ENCODE measurements around the gene HBEGF.

HBEGF gene

GRCh38 chr5:140309706-140310249, 36.6 kb downstream of the HBEGF start:
- no peak overlapping the region for H3K4me3 ChIP-seq (ENCODE audit: low read depth, low read length)
- no peak overlapping the region for H3K27ac ChIP-seq
- DNase-seq, result no peak
- TF ChIP-seq CTCF (IDR thresholded peaks at IDR 0.05; ENCODE audit: low read depth, low read length), result no peak
- no peaks in the 10 kb centered on the region for H3K36me3 ChIP-seq
- H3K27me3 ChIP-seq (ENCODE audit: insufficient read depth, low read depth, severe bottlenecking), result no peaks in the 10 kb centered on the region
- H3K9me3 ChIP-seq (ENCODE audit: severe bottlenecking), result no peaks in the 10 kb centered on the region

DNA sequence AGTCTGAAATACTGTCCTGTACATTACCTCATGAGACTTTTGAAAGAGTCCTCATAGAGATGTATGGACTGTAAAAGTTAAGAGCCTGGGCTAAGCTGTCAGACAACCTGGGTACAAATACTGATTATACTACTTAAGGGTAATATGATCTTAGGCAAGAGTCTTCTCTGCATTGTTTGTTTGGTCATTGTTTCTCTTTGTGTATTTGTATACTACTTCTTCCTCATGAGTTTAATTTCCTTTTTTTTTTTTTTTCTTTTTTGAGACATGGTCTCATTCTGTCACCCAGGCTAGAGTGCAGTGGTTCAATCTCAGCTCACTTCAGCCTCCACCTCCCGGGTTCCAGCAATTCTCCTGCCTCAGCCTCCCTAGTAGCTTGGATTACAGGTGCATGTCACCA, 40.9 kb downstream of the HBEGF start:
- Histone ChIP-seq H3K27ac (no peak overlapping the region), H3K36me3 (peaks cover 5% of the 10 kb centered on the region), H3K4me3 (ENCODE audit: low read depth, low read length) (no peak overlapping the region), H3K27me3 (ENCODE audit: insufficient read depth, low read depth, severe bottlenecking) (no peaks in the 10 kb centered on the region), H3K9me3 (ENCODE audit: severe bottlenecking) (no peaks in the 10 kb centered on the region)
- no peak for DNase-seq
- TF ChIP-seq CTCF (IDR thresholded peaks at IDR 0.05; ENCODE audit: low read depth, low read length), result no peak

GRCh38 chr5:140303966-140304365, 42.4 kb downstream of the HBEGF start:
- H3K27me3 ChIP-seq (ENCODE audit: insufficient read depth, low read depth, severe bottlenecking), result no peaks in the 10 kb centered on the region
- no peak overlapping the region for H3K4me3 ChIP-seq (ENCODE audit: low read depth, low read length)
- no peak for DNase-seq
- no peak overlapping the region for H3K27ac ChIP-seq
- H3K9me3 ChIP-seq (ENCODE audit: severe bottlenecking), result no peaks in the 10 kb centered on the region
- peaks cover 20% of the 10 kb centered on the region for H3K36me3 ChIP-seq
- no peak for TF ChIP-seq CTCF (IDR thresholded peaks at IDR 0.05; ENCODE audit: low read depth, low read length)

DNA sequence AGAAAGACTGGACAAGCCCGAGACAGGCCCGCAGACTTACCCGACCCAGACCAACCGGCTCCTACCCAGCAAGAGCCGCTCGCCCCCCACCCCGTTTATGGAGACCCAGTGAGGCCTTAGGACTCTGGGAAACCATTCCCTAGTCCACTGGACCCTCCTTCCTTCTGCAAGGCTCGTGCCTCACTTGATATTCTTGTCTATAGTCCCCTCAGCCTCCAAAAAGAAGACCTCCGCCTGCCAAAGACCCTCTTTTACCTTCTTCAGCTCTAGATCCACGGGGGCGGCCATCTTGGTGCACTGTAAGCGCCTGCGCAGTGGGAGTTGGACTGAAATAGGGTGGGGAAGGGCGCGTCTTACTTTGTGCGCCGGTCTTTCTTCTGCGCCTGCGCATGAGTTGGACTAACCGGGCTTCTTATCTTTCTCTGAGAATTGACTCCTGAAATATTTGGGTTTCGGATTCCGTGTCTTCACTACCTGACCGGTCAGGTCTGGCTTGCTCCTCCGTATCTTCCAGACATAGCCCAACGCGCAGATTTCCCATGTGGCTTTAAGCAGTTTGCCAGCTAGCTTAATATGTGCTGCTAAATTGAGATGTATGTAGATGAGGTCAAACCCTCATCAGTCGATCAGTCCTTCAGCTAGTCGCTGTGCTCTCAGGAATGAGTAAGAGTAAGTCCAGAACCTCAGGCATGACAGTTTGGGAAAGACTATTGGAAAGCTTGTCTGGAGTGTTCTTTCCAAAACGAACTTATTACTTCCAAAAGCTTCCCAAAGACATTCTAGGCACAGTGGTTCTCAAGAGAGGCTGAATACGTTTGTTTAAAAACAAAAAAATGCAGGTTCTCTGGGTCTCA, 43.4 kb downstream of the HBEGF start, which contains the start of gene PFDN1:
Gene PFDN1, minus strand, starts transcription at position 316 of the 854 bp plus-strand sequence. Its CDS starts 28 bp downstream, at position 288.
- peak within 1 kb of the TSS; percentile 88 for H3K27ac ChIP-seq
- H3K9me3 ChIP-seq (ENCODE audit: severe bottlenecking), result no peaks in the 10 kb centered on the region
- peaks cover 29% of the 10 kb centered on the region for H3K36me3 ChIP-seq
- peak within 1 kb of the TSS; percentile 99 for H3K4me3 ChIP-seq (ENCODE audit: low read depth, low read length)
- no peak for TF ChIP-seq CTCF (IDR thresholded peaks at IDR 0.05; ENCODE audit: low read depth, low read length)
- H3K27me3 ChIP-seq (ENCODE audit: insufficient read depth, low read depth, severe bottlenecking), result no peaks in the 10 kb centered on the region
- peak; percentile 95 for DNase-seq

GRCh38 chr5:140301136-140301535, 45.3 kb downstream of the HBEGF start:
- DNase-seq, result no peak
- no peaks in the 10 kb centered on the region for H3K9me3 ChIP-seq (ENCODE audit: severe bottlenecking)
- no peak overlapping the region for H3K27ac ChIP-seq
- no peaks in the 10 kb centered on the region for H3K27me3 ChIP-seq (ENCODE audit: insufficient read depth, low read depth, severe bottlenecking)
- H3K36me3 ChIP-seq, result peaks cover 40% of the 10 kb centered on the region
- H3K4me3 ChIP-seq (ENCODE audit: low read depth, low read length), result no peak overlapping the region
- no peak for TF ChIP-seq CTCF (IDR thresholded peaks at IDR 0.05; ENCODE audit: low read depth, low read length)

All from WERI-Rb-1 (cell line).